Caco-2 (cell line): Measurements from ENCODE around the gene DDN. TPM values are rescaled to one million over a fixed set of nuclear protein-coding genes. Genes with fewer than 3 reads are reported as not detected.
A peak's percentile ranks its signal among the peaks of the same experiment; 100 is the strongest.

Experiments used
- BruUV-seq: library from RNA; stranded (reverse); fragments of 400-500 nt; replicated peaks from 2 replicates; lab custom pipeline; 2021; lab: Mats Ljungman, UMichigan
- CTCF ChIA-PET: fragments of 300-600 bp; sonication (Branson Sonifier 250); formaldehyde crosslinking; loops from one replicate; lab custom pipeline; 2022; ENCODE audit warnings: antibody characterized with exemption; lab: Charles Lee
- POLR2A ChIA-PET: fragments of 300-600 bp; sonication (Branson Sonifier 250); formaldehyde crosslinking; loops from one replicate; lab custom pipeline; 2022; ENCODE audit warnings: antibody characterized with exemption; lab: Charles Lee
- DNase-seq, 2 experiments: peaks; one replicate each; pipeline versions ENCODE4 v3.0.0 to v3.0.0-alpha.2; 2020 to 2022
- H3K27me3 ChIP-seq: replicated peaks from 2 replicates; pipeline ENCODE4 v1.6.0; 2011; ENCODE audit warnings: low read length; ENCODE audit not compliant: control insufficient read depth, insufficient read depth
- H3K36me3 ChIP-seq: 2 replicates; pipeline ENCODE4 v1.5.1; 2011; ENCODE audit warnings: low read length; ENCODE audit not compliant: control insufficient read depth, insufficient read depth
- H3K4me1 ChIP-seq: fragments of 250-450 bp; sonication (Bioruptor Pico); 2 replicates; pipeline ENCODE4 v1.5.1; 2020; ENCODE audit warnings: mild to moderate bottlenecking
- H3K4me3 ChIP-seq: 2 replicates; pipeline ENCODE4 v1.5.1; 2011; ENCODE audit warnings: low read depth, mild to moderate bottlenecking, control low read depth, low read length
- H3K9me3 ChIP-seq: fragments of 250-450 bp; sonication (Bioruptor Pico); 2 replicates; pipeline ENCODE4 v1.5.1; 2020; ENCODE audit warnings: mild to moderate bottlenecking, moderate library complexity
- H3K27ac Mint-ChIP-seq: one replicate; pipeline ENCODE4 v1.8.0; 2022; ENCODE audit warnings: mixed read lengths; ENCODE audit not compliant: unreplicated experiment
- H3K27me3 Mint-ChIP-seq: one replicate; pipeline ENCODE4 v1.8.0; 2022; ENCODE audit warnings: mixed read lengths; ENCODE audit not compliant: insufficient read depth, unreplicated experiment
- H3K36me3 Mint-ChIP-seq: one replicate; pipeline ENCODE4 v1.8.0; 2022; ENCODE audit warnings: mild to moderate bottlenecking, mixed read lengths; ENCODE audit not compliant: insufficient read depth, unreplicated experiment
- H3K4me1 Mint-ChIP-seq: one replicate; pipeline ENCODE4 v1.8.0; 2022; ENCODE audit warnings: low read depth, mixed read lengths; ENCODE audit not compliant: unreplicated experiment
- H3K4me3 Mint-ChIP-seq: one replicate; pipeline ENCODE4 v1.8.0; 2022; ENCODE audit warnings: mild to moderate bottlenecking, moderate library complexity, mixed read lengths; ENCODE audit not compliant: unreplicated experiment
- H3K9me3 Mint-ChIP-seq: one replicate; pipeline ENCODE4 v1.8.0; 2022; ENCODE audit warnings: mixed read lengths; ENCODE audit not compliant: unreplicated experiment
- CTCF ChIP-seq, 2 experiments: fragments of 200-600 bp in 1 of 2; IDR thresholded peaks; 1 replicate in 1 of 2; 2 replicates in 1 of 2; pipeline versions ENCODE4 v1.5.1 to v1.8.0; 2011 to 2022; ENCODE audit warnings: antibody characterized with exemption in 1 of 2, control low read depth in 1 of 2, inconsistent platforms in 1 of 2, low read depth in 1 of 2, low read length in 1 of 2, mild to moderate bottlenecking in 1 of 2, moderate library complexity in 1 of 2; ENCODE audit not compliant: insufficient read depth in 1 of 2, severe bottlenecking in 1 of 2, unreplicated experiment in 1 of 2
- intact Hi-C: fragments of 100-400 bp; cut with micrococcal nuclease; formaldehyde crosslinking; loops from one replicate; pipeline ENCODE4 v1.10.0; 2022; ENCODE audit not compliant: unreplicated experiment
- total RNA-seq: library from RNA; stranded (reverse); gene quantifications from 2 replicates; pipeline ENCODE4 v1.2.3, GENCODE V29; 2022

Gene DDN
- total RNA-seq, 1 experiment from 2014 or later = 1.9 TPM

GRCh38 chr12:49023812-49024211, 24.6 kb upstream of the DDN start:
- intact Hi-C loops = no loop called here
- no peaks in the 10 kb centered on the region for H3K27me3 Mint-ChIP-seq
- peaks cover 12% of the 10 kb centered on the region for H3K36me3 ChIP-seq
- POLR2A ChIA-PET = no interaction called here
- H3K9me3 ChIP-seq = no peaks in the 10 kb centered on the region
- H3K4me1 Mint-ChIP-seq = peaks cover 9% of the 10 kb centered on the region
- no peak for TF ChIP-seq CTCF (IDR thresholded peaks at IDR 0.05; ENCODE audit: insufficient read depth in 1 of 2, low read depth in 1 of 2, low read length in 1 of 2, severe bottlenecking in 1 of 2, unreplicated experiment in 1 of 2)
- no peak overlapping the region for H3K4me3 ChIP-seq
- H3K4me3 Mint-ChIP-seq = no peak overlapping the region
- H3K36me3 Mint-ChIP-seq = peaks cover 88% of the 10 kb centered on the region
- H3K27ac Mint-ChIP-seq = no peak overlapping the region
- no peaks in the 10 kb centered on the region for H3K27me3 ChIP-seq
- H3K4me1 ChIP-seq = no peaks in the 10 kb centered on the region
- CTCF ChIA-PET = interaction anchor here (0.5 kb wide), 1 partner anchor 54 kb away, joined by 3 read pairs; no protein-coding TSS in a partner anchor
- BruUV-seq = no TSS peak
- no peak for DNase-seq
- no peaks in the 10 kb centered on the region for H3K9me3 Mint-ChIP-seq

GRCh38 chr12:49022558-49023178, 23.5 kb upstream of the DDN start:
- Mint-ChIP-seq H3K4me3 (no peak overlapping the region), H3K36me3 (peaks cover 85% of the 10 kb centered on the region), H3K4me1 (peaks cover 9% of the 10 kb centered on the region), H3K27ac (peak overlapping the region; percentile 18), H3K9me3 (no peaks in the 10 kb centered on the region), H3K27me3 (no peaks in the 10 kb centered on the region)
- ChIA-PET POLR2A (no interaction called here), CTCF (interaction anchor here (1.0 kb wide), 1 partner anchor 26 kb away, joined by 3 read pairs; no protein-coding TSS in a partner anchor)
- DNase-seq = peak; percentile 1 to 34
- intact Hi-C loops = no loop called here
- TF ChIP-seq CTCF (IDR thresholded peaks at IDR 0.05; ENCODE audit: insufficient read depth in 1 of 2, low read depth in 1 of 2, low read length in 1 of 2, severe bottlenecking in 1 of 2, unreplicated experiment in 1 of 2) = no peak
- Histone ChIP-seq H3K4me3 (no peak overlapping the region), H3K4me1 (0 out of 2 replicates have a peak, but pooled peaks cover under 1% of the 10 kb centered on the region), H3K9me3 (no peaks in the 10 kb centered on the region), H3K36me3 (peaks cover 7% of the 10 kb centered on the region), H3K27me3 (no peaks in the 10 kb centered on the region)
- BruUV-seq = no TSS peak

GRCh38 chr12:49021292-49021915, 22.2 kb upstream of the DDN start:
- Mint-ChIP-seq H3K4me1 (peaks cover 16% of the 10 kb centered on the region), H3K36me3 (peaks cover 82% of the 10 kb centered on the region), H3K27me3 (no peaks in the 10 kb centered on the region), H3K27ac (no peak overlapping the region), H3K9me3 (no peaks in the 10 kb centered on the region), H3K4me3 (no peak overlapping the region)
- no peak for TF ChIP-seq CTCF (IDR thresholded peaks at IDR 0.05; ENCODE audit: insufficient read depth in 1 of 2, low read depth in 1 of 2, low read length in 1 of 2, severe bottlenecking in 1 of 2, unreplicated experiment in 1 of 2)
- no TSS peak for BruUV-seq
- Histone ChIP-seq H3K9me3 (no peaks in the 10 kb centered on the region), H3K36me3 (peaks cover 5% of the 10 kb centered on the region), H3K27me3 (no peaks in the 10 kb centered on the region), H3K4me1 (0 out of 2 replicates have a peak, but pooled peaks cover 4% of the 10 kb centered on the region), H3K4me3 (no peak overlapping the region)
- intact Hi-C loops = no loop called here
- ChIA-PET CTCF (interaction anchor here (0.7 to 0.8 kb wide), 2 partner anchors 88 to 235 kb away, joined by 3 to 4 read pairs; no protein-coding TSS in a partner anchor), POLR2A (no interaction called here)
- DNase-seq = peak; percentile 2 to 39
